Left kidney (tissue), 2 donors: ENCODE measurements around the gene RPUSD4. TPM values are rescaled to one million over a fixed set of nuclear protein-coding genes. Genes with fewer than 3 reads are reported as not detected.

Experiments
- DNase-seq: peaks from one replicate; pipeline ENCODE4 v3.0.0-alpha.2; 2013
- polyA plus RNA-seq: library from polyadenylated mRNA; unstranded; fragments of 120-200 nt; gene quantifications from one replicate; pipeline ENCODE4 v1.2.1, GENCODE V29; 2013; ENCODE audit not compliant: insufficient read length

The RPUSD4 gene
- polyA plus RNA-seq, 1 donor: 43.7 TPM

DNA sequence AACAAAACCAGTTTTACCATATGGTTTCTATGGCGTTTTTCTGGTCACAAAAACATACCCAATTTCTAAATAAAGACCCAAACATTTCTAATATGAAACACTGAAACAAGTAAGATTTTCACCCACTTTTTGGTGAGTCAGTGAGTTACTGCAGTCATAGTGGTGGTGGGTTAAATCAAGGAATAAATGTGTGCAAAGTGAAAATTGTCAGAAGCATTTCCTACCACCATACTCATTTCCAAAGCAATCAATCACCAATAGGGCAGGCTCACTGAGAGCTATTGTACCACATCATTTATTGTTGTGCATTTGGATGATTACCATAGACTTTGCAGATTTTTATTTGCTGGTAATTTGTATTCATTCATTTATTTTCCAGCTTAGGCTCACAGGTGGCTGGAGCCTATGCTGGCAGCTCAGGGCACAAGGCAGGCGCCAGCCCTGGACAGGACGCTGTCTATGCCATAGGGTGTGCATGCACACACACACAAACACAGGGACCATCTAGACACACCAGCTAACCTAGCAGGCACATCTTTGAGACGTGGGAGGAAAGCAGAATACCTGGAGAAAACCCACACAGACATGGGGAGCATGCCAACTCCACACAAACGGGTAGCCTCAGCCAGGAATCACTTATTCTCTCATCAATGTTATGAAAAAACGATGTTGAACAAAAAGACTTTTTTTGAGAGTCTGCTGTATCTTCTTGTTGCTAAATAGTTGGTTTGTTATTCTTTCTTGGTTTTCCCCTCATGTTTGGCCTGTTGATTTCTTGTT, 5.3 kb upstream of the RPUSD4 start:
- no peak for DNase-seq

DNA sequence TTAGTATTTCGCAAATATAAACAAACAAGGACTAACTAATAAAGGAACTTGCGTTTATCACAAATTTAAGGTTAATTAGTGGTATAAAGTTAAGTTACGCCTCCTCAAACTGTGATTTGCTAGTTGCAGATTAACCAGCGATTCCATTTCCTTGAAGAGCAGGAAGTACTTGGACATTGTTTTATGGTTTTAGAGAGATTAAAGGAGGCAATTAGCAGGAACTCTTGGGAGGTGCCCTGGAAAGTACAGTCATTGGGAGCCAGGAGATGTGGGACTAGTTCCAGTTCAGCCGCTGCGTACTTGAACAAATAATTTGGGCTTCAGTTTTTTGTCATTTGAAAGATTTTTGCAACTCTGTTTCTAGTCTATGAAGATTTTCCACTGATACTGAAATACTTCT, 3.4 kb upstream of the RPUSD4 start:
- DNase-seq: no peak

DNA sequence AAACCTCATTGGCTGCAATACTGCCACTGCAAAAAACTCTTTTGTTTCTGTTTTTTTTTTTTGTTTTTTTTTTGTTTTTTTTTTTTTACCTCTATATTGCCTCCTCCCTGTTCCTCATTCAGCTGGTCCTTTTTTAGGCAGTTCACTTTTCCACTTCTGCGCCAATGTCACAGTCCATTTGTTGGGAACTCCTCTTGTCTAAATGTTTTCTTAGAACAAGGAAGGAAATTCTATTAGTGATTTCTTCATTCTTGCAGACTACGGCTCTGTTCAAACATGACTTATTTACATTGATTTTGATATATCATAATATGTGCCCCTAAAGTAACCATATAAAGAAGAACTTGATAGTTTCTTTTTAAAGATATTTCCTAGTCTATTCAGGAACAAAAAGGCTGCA, 3.0 kb upstream of the RPUSD4 start:
- DNase-seq: no peak

DNA sequence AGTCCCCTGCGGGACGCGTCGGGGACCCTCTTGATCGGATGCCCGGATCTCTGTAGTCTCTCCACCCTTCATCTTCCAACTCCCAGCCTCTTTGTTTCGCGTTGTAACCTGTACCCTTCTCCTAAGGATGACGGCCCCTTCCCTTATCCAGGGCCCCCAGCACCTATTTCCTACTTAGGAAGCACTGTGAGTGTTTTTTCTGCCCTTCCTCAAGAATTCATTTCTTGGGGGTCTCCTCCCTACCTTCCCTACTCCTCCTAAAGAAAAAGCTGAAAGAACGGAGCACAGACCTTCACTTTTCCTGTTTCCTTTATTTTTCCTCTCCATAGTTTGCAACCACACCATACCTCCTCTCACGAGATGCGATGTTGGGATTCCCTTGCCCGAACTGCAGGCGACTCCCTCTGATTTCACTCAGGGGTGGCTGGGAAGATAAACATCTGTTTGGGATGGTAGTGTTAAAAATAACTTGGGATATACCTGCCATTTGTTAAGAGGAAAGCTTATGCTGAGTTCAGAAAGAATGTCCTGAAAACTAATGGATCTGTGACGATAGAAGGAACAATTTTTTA, 725 bp upstream of the RPUSD4 start:
- no peak for DNase-seq

DNA sequence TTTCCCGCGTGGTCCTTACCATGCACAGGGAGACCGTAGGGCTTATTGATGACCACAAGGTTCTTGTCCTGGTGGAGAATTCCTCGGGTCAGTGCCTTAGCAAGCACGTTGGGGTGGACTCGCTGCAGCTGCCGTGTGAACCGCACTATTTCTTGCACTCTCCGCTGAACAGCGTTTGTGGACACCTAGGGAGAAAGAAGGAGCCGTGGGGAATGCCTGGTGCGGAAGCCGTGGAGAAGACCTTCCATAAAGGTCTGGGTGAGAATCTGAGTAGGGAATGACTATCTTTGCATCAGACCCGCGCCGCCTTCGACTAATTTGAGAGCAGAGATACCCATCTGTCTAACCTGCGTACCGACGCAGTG, 597 bp downstream of the RPUSD4 start:
- no peak for DNase-seq

DNA sequence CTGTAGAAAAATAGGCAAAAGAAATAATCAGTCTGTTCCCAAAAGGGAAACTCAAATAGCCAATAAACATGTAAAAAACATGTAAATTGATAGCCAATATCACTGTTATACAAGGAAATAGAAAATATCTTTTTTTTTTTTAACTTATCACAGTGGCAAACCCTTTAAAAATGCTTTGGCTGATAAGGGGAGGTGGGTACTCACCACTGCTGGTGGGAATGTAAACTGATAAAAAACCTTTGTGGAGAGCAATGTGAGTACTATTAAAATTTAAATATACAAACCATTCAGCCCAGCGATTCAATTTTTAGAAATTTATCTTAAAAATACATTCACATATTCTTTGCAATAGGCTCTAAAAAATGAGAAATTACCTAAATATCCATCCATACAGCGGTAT, 3.6 kb downstream of the RPUSD4 start:
- DNase-seq: no peak

DNA sequence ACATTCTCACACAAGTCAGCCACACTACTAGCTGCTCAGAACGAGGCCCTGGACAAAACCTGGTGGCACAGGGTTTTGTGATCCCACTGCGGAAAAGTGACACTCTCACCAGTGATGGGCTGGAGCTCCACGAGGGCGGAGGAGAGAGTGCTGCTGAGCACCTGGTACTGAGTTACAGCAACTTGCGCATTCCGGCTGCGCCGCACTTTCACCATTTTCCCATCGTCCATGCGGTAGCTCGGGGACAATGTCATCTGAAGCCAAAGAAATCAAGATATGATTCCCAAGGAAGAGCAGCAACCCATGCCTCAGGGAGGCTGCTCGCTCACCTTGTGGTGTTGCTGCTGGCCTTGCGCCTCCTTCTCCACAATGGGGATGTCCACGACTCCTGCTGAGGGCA, 6.1 kb downstream of the RPUSD4 start:
- no peak for DNase-seq

DNA sequence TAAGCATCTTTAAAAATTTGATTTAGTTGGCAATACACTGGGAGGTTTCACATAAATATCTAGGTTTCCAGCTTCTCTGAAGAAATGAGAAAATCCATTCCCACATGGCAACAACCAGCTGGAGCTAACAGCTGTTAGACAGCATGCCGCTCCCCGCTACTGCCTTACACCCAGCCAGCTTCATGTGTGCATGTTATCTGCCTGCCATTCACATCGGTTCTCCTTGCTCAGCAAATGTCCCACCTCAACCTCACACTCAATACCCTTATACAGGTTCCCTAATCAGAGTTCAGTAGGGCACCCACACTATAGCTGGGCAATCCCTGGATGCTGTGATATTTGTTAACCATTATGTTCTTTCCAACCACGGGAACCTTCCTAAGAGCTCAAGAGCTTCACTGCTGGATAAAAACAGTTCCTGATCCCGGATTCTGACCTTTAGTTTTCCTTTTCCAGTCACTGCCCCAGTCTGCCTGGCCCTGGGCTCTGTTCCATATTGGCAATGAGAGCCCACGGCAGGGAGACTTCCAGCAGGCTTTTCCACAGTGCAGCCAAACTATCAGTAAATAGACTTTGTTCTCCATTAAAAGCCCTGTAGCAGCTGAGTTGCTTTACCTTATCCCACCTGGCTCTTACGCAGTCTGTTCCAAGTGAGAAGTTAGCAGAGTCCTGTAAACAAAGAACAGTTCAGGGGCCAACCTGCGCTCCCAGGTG, 8.6 kb downstream of the RPUSD4 start:
- DNase-seq: no peak

DNA sequence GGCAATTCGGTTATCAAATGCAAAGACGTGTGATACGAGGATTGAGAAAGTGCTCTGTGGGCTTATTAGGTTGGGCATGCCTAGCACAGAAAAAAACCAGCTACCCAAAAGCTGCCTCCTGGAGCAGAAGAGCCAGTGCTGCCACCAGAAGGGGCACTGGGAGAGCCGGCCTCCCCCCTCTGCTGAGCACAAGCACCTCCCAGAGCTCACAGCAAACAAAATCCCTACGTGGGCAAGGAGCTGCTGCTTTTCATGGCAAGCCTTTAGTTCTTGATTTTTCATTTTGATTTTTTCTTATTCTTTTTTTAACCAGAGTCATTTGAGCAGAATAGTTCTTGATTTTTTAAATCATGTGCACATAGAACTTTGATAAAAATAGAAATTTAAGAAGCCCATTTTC, 12.8 kb downstream of the RPUSD4 start:
- no peak for DNase-seq

DNA sequence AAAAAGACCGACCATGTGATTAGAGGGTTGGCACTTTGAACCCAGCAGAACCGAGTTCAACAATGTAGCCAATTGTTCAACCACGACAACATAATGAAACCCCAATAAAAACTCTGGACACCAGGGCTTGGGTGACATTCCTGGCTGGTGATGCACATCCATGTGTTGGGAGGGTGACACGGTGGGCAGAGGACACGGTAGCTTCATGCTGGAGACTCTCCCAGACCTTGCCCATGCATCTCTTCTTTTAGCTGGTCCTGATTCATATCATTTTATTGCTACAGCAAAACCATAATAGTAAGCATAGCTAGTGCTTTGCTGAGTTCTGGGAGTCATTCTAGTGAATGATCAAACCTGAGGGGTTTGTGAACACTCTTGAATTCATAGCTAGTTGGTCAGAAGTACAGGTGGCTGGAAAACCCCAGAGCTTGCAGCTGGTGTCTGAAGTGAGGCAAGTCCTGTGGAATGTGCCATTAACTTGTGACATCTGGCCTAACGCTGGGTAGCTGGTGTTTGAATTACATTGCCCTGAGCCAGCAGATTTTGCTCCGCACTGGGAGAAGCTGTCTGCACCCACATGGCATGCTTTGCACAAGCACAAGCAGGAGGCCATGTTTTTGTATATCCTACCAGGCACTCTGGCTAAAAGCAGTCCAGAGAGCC, 14.0 kb downstream of the RPUSD4 start:
- no peak for DNase-seq

DNA sequence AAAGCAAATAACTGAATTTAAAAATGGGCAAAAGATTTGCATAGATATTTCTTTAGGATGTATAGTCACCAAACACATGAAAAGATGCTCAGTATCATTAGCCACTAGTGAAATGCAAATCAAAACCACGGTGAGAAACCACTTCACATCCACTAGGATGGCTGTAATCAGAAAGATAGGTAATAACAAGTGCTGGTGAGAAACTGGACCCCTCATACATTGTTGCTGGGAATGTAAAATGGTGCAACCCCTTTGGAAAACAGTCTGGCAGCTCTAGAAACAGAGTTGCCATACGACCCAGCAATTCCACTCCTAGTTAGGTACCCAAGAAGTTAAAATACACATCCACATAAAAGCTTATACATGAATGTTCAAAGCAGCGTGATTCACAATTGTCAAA, 16.3 kb downstream of the RPUSD4 start:
- DNase-seq: no peak

DNA sequence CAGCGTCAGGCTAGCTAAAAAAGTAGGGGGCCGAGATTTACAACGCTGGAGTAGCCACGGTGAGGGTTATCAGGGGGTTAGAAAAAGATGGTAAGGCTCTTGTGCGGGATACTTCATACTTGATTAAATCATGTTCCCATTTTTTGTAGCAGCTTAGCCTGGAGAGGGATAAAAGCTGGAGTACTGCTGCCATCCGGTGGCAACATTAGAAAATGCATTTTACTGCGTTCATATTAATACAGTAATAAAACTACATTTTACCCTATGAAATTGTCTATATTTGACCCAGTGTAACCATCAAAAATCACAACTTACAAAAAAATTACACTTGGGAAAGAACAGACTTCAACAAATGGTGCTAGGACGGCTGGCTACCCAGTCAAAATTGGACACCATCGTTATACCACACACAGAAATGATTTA, 17.3 kb downstream of the RPUSD4 start:
- DNase-seq: peak; percentile 27

DNA sequence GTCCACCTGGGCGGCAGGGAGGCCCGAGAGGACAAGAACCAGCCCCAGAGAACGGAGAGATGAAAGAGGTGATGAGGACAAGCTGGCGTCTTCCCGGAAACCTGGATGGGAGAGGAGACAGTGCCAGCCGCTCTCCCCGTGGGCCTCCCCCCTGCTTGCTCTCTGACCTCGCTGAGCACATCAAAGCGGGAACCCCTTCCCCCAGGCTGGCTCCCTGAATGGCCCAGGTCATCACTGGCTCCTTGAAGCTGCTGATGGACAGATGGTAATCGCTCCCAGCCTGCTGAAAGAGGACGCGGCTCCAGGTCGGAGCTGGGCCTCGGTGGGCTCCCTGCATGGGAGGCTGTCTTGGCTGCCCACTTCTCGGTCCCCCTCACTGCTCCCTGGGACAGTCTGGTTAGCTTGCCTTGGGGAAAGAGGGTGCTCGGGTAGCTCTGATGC, 18.4 kb downstream of the RPUSD4 start:
- DNase-seq: no peak

DNA sequence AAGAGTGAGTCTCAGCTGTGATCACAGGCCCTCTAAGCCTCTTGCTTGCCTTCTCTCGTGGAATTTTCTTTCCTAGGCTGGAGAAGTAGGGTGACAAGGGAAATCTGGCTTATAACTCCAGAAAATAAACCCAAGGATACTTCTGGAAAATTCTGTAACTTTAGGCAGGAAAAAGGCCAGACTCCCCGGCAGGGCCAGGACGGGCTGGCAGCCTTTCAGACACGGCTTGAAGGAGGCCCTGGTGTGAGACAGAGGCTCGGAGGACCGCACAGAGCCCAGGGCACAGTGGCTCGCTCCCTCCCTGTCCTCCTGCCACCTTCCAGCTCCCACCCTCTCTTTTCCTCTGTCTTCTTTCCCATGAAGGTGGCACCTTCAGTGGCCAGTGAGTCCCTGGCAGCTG, 19.1 kb downstream of the RPUSD4 start:
- DNase-seq: no peak

DNA sequence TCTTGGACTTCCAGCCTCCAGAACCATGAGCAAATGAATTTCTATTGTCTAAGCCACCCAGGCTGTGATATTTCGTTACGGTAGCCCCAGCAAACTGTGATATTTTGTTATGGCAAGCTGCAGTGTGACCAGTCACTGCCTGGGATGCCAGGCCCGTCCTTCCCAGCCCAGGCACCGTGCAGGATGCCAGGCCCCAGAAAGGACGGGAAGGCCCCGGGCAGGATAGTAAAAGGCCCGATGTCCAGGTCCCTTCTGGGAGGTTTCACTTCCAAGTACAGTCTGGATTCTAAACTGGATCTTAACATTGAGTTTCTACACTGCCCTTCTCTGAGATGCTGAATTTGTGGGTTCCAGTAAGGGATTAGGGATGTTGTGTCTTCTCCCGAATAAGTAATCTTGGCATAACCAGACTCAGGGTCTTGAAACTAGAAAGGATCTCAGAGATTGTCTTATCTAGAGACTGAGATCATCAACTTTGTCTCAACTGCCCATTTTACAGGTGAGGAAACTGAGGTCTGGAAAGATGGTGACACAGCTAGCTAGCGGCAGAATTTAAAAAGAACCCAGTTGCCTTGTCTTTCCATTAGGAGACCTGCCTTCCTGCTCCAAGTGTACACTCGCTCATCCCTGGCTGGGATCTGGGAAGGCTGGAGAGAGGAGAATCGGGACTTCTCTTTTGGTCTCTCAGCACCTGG, 19.9 kb downstream of the RPUSD4 start:
- DNase-seq: no peak

DNA sequence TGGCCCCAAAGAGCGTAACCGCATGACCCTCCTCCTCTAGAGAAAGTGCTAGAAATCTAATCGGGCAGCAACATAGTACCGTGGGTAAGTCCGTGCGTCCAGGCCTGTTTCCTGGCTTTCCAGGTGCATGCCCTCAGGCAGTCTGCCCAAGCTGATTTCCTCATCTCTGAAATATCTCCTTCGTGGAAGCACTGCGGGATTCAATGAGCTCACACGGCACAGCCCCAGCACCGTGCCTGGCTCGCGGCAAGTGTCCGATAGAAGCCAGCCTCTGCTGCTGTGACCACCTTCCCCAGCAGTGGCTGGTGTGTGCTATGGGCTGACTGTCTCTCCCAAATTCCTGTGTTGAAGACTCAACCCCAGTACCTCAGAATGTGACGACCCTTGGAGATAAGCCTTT, 20.7 kb downstream of the RPUSD4 start:
- no peak for DNase-seq

DNA sequence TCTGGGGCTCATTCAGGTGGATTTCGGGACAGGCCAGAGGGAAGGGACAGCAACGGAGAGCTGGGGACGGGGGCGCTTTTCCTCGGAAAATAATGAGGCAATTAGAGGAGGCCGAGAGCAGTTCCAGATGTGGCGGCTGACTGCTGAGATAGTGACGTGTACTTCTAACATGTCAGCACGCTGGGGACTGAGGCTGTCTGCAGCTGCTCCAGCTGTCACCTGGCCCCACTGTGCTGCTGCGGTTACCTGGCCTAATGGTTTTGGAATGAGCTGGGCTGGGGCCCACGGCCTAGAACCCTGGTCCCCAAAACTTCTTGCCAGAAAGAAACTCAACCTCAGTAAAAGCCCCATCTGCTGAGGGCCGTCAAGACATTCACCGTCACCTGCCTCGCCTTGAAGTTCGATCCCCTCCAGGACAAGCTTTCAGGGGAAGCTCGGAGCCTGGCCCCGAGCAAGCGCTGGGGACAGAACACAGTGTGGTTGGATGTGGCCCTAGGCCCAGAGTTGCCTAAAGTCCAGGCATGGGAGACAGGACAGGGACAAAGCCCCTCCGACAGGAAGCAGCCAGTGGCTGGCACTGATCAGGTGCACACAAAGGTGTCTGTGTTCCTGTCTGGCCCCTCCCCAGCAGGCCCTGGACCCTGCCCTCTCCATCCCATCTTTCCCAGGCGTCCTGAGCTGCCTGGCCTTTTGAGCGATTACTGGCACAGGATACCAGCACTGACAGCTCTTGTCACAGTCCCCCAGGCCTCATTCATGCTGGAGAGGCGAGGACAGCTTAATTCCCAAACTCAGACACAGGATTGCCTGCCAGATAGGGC, 22.1 kb downstream of the RPUSD4 start:
- DNase-seq: no peak

DNA sequence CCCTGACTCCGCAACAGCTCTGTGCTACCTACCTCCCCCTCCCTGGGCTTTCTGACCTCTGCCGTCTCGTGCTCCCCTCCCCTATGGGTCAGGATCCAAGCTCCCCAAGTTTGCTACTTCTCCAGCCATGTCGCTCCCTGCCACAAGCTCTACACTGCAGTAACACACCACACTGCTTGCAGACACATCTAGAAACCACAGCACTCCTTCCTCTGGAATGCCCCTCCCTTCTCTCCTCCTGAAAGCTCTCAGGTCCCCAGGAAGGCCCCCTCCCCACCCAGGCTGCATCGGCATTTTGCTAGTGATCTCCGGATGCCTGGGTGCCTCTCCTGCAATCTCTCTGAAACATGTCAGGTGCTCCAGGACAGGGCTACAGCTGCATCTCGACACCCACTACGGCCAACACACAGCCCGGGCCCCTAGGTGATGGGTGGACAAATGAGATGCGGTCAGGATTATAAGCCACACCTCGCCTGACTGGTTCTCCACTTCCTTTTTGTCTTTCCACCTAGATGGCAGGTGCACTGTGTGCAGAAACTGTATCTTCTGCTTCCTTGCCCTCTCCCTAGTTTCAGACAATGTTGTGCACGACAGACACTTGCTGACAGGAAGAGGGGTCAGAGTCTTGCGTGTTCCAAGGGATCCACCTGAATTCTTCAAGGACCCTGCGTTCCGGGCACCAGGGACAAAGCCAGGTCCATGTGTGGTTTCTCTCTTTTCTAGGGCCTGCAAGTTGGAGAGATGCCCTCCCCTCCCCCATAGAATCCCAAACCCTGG, 22.9 kb downstream of the RPUSD4 start:
- DNase-seq: no peak

DNA sequence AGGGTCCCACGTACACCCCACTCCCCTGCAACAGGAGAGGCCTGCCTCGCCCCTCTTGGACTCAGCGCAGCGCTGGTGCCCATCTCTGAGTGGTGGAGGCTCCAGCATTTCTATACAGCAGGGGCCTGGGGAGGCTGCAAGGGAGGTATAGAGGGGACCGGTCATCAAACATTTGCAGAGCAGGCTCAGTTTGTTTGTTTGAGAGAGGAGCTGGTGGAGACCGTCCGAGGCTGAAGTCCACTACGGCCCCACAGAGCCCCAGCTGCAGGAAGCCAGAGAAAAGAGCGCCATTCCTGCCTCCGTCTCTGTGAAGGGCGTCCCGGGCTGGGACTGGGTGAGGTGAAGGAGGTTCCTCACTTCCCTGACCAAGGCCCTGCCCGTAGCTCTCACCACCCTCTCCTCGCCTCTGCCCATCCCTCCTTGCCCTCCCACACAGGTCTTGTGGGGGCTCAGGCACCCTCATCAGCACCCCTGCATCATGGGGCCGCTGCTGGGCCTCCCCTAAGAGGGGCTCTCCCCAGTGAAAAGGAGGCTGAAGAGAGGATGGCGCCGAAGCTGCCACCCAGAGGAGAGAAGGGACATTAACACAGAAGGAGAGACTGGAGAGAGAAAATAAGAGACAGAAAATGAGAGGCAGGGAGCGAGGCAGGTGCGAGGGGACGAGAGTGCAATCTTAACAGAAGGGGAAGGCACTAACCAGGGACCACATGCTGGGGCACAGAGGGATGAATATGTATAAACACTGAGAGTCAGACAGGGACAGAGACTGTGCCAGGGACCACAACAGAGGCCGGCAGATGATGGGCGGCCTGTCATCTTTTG, 24.5 kb downstream of the RPUSD4 start:
- no peak for DNase-seq
